A549 treated with CpdA at 1 μM for 4 hours (cell line): Measurements from ENCODE around the gene ZNF217. TPM values are rescaled to one million over a fixed set of nuclear protein-coding genes. Genes with fewer than 3 reads are reported as not detected.

Experiments
- total RNA-seq: library from RNA; stranded (reverse); fragments of 200-300 nt; extraction: Qiagen RNA extraction; gene quantifications from 5 replicates; pipeline ENCODE4 v1.2.3, GENCODE V29; 2022; ENCODE audit warnings: low read depth

The ZNF217 gene
- total RNA-seq = 19.1 to 30.0 TPM (median 22.6 TPM) in 5 replicates

GRCh38 chr20:53593466-53594007 lies at the start of gene ZNF217:
Gene ZNF217 (minus strand): TSS chr20:53593839. CDS start chr20:53582826, 11,013 bp downstream.

